ENCODE data around the gene CA9.

The CA9 gene

DNA sequence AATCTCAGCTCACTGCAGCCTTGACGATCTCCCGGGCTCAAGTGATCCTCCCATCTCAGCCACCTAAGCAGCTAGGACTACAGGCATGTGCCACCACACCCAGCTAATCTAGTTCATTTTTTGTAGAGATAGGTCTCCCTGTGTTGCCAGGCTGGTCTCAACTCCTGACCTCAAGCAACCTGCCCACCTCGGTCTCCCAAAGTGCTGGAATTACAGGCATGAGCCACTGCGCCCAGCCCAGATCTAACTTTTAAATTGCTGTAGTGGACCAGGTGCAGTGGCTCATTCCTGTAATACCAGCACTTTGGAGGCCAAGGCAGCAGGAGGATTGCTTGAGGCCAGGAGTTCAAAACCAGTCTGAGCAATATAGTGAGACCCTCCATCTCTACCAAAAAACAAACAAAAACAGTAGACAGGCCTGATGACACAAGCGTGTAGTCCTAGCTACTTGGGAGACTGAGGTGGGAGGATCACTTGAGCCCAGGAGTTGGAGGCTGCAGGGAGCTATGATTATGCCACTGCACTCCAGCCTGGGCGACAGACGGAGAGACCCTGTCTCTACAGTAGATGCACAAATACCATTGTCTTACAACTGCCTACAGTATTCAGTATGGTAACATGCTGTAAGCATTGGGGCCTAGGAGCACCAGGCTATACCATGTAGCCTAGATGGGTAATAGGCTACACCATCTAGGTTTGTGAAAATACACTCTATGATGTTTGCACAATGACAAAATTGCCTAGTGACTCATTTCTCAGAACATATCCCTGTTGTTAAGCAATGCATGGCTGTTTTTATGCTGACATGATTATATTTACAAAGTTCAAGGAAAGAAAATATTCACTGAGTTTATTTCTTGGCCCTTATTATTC, 21.5 kb upstream of the CA9 start:
- no peak for DNase-seq

DNA sequence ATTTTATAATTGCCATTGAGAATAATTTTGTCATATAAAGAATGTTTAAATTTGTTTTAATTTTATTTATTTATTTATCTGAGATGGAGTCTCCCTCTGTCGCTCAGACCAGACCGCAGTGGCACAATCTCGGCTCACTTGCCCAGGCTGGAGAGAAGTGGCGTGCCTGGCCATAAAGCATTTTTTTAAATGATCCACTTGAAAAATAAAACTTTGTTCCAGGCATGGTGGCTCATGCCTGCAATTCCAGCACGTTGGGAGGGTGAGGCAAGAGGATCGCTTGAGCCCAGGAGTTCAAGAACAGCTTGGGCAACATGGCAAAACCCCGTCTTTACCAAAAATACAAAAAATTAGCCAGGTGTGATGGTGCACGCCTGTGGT, 20.9 kb upstream of the CA9 start:
- DNase-seq: no peak

DNA sequence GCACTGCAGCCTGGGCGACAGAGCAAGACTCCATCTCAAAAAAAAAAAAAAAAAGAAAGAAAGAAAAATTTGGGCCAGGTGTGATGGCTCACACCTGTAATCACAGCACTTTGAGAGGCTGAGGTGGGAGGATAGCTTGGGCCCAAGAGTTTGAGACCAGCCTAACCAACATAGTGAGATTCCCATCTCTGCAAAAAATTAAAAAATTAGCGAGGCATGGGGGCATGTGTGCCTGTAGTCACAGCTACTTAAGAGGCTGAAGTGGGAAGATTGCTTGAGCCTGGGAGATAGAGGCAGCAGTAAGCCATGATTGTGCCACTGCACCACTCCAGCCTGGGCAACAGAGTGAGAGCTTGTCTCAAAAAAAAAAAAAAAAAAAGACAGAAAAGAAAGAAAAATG, 20.1 kb upstream of the CA9 start:
- no peak for DNase-seq

DNA sequence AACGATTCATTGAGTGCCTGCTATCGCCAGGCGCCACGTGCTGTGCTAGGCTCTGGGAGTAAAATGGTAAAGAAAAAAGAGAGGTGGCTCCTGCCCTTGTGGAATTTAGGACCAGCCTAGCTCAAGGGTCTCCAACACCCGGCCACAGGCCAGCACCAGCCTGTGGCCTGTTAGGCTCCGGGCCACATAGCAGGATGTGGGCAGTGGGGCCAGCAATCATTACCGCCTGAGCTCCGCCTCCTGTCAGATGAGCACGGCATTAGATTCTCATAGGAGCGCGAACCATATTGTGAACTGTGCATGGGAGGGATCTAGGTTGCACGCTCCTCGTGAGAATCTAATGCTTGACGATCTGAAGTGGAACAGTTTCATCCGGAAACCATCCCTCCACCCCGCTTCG, 17.4 kb upstream of the CA9 start:
- no peak for DNase-seq

DNA sequence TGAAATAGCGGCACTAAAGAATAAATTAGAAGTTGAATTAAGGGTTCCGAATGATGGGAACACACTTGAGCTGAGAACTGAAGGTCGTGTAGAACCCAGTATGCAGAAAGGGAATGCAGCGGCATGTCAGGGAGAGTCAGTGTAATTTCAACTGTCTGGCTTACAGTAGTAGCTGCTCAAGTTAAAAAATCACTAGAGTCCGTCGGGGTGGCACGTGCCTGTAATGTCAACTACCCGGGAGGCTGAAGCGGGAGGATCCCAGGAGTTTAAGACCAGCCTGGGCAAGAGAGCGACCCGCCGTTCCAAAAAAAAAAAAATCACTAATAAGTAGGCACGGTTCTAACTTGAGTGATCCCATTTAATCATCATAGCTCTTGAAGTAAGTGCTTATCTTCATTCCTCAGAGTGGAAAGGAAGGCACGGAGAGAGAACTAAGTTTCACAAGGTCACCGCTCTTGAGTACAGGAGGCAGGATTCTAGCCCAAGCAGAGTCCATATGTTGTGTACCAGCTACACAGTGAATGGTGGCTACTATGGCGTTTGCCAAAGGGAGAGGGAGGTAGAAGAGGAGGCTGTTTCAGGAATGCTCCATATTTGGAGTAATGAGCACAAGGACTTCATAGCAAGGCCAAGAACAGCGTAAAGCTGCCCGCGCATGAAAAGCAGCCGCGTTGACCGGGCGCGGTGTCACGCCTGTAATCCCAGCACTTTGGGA, 16.7 kb upstream of the CA9 start:
- DNase-seq: no peak

DNA sequence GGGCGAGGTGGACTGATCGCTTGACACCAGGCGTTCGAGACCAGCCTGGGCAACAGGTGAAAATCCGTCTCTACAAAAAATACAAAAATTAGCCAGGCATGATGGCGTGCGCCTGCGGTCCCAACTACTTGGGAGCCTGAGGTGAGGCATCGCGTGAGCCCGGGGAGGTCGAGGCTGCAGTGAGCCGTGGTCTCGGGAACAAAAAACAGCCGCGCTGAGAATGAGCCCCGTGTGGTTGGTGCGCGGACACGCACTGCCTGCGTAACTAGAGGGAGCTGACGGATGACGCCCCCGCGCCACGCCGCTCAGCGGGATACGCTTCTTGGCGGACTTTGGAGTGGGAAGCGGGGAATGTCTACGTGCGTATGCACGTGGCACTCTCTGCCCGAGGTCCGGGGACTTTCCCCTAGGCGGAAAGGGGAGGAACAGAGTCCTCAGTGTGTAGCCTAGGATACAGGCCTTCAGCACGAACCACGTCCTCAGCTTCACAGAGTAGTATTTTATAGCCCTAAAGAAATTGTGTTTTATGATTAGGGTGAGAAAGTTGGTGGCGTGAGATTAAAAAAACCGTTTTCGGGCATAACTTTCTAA, 16.1 kb upstream of the CA9 start, which contains the start of gene RMRP:
TSS of gene RMRP (minus strand) at position 474 of the 591 bp plus-strand sequence.
- peak; percentile 91 for DNase-seq

DNA sequence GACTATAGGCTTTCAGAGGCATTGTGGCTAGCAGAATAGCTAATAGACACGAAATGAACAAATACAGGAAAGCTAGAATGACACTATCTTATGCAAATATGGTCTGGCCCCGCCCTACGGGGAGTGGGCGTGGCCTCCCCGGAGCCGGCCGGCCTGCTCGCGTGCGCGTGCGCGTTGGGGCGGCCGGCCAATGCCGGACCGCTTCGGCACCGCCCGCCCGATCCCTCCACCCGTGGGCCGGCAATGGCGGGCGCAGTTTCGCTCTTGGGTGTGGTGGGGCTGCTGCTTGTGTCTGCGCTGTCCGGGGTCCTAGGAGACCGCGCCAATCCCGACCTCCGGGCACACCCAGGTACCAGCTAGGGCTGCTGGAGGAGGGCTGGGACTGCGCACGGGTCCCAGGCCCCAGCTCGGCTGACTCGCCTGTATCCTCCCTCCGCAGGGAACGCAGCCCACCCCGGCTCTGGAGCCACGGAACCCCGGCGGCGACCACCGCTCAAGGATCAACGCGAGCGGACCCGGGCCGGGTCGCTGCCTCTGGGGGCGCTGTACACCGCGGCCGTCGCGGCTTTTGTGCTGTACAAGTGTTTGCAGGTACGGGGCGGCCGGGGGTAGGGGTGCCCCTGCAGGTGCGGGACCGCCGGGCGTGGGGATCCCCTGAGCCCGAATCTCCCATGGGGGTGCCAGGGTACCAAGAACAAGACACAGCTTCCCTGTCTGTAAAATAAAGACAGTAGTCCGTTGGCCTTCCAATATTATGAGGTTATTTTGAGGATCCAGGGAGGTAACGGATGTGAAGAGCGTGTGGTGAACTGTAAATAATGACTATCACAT, 15.4 kb upstream of the CA9 start, which contains the start of gene CCDC107:
TSS of gene CCDC107 (plus strand) at position 156 of the 831 bp plus-strand sequence. CDS start at position 244, 88 bp downstream.
- peak; percentile 83 for DNase-seq

DNA sequence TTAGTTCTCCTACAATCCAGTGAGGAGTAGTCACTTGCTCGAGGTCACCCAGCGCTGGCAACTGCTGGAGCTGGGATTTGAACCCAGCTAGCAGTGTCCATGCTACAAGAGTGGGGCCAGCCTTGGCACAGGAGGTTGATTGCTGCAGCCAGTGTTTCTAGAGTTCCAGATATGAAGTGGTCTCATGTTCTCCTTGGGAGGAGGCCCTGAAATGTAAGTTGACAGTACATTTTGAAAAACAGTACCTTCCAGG, 14.8 kb upstream of the CA9 start:
- no peak for DNase-seq

DNA sequence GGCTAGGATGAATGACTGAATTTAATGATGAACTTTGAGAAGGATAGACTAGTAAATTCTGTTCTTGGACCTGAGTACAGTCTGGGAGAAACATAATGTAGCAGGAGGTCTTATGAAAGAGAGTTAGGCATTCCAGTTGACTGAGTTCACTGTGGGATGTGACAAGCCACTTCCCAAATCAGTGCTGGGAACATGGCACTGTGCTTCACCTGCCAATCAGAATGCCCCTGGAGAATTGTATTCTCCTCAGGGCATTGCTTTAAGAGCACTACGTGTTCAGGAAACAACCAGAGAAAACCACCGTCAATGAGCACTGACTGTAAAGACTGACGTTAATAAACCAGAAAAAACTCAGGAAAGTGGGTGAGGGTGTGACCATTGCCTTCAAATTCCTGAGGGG, 14.4 kb upstream of the CA9 start:
- DNase-seq: no peak

DNA sequence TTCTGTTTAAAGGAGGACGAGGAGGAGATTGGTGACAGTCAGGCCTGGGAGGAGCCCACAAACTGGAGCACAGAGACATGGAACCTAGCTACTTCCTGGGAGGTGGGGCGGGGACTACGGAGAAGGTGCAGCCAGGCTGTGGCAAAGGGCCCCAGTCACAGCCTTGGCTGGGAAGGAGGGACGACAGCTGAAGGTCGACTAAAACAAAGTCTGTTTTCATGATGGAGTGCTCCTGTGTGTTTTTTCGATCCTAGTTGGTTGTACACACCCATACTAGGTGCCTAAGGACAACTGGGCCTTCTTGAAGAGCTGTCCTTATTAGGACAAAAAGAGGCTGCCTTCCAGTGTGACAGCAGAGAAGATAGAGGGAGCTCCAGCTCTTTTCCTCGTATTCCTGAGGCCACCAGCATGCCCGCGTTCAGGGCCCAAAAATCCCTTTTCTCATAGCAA, 12.7 kb upstream of the CA9 start:
- DNase-seq: no peak

DNA sequence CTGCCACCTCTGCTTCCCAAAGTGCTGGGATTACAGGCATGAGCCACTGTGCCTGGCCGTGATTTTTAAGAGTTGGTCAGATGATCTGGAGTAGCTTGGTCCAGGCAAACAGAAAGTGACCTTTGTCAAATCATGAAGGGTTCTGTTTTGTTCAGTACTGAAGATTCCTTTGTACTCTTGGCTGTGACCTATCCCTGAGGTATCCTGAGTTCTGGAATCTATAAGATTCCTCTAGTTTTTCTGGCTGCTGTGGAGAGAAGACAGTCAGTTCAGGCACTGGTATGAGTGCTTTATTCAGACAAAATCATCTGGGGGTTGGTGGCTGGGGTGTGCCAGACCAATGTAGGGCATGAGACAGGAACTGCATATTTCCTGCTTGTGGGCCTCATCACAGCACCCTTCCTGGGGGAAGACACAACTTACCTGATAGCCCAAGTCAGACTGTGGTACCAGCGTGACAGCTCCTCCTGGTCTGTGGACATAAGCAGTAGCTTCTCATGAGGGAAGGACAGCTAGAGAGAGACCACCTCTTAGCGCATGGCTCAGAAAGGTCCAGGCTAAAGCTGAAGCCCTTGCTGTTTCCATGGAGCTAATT, 11.9 kb upstream of the CA9 start:
- DNase-seq: no peak

DNA sequence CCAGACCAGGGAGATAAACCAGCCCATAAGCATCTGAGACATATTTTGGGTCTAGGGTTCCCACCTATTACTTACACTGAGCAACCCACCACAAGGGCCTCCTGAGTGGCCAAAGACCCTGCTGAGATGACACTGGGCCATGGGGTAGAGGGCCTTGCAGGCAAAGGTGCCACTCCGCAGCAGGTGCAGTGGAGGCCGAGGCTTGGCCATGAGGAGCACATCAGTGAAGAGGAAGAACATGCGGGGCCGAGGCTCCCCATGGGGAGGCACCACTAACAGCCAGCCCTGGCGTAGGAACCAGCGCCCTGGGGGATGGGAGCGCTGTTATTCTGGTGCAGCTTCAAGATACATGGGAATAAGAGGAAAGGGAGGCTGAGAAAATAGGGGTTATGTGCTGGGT, 11.3 kb upstream of the CA9 start:
- DNase-seq: no peak

DNA sequence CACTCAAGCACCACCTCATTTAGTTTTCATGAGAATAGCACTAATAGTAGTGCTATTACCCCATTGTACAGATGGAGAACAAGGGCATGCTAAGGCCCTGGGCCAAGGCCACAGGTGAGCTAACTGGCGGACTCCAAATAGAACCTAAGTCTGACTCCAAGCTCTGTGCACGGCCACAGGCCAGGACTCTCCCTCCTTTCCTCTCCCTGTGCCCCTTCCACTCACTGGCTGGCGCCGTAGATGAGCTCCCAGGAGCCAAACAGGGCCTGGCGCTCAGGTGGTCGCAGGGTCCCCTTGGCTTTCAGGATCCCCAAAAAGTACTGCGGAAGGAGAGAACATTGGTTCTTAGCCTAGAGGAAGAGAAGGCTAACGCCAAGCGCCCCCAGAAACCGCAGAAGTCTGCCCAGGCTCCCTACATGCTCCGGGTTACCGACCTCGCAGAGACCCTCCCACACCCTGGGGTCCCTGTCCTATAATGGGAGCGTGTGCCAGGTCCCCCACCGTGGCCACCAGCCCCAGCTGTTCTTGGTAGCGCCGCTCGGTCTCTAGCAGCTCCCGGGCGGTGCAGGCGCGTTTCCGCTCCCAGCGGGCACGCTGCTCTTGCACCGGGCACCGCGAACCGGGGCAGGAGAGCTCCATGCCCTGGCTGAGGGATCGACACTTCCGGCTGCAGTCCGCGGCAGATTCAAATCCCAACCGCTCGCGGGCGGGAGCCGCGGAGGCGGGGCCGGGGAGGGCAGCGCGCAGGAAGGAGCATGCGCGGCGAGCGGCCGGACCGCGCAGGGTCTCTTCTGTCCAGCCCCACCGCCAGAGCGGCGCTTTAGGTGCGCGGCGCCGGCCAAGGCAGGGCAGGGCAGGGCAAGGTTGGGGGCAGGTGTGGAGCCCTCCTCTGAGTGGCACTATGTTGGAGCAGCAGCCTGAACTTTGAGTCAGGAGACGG, 8.9 kb upstream of the CA9 start, which contains the start of gene ARHGEF39:
TSS of gene ARHGEF39 (minus strand) at position 665 of the 940 bp plus-strand sequence. CDS start at position 639, 26 bp downstream.
- peak; percentile 48 for DNase-seq

DNA sequence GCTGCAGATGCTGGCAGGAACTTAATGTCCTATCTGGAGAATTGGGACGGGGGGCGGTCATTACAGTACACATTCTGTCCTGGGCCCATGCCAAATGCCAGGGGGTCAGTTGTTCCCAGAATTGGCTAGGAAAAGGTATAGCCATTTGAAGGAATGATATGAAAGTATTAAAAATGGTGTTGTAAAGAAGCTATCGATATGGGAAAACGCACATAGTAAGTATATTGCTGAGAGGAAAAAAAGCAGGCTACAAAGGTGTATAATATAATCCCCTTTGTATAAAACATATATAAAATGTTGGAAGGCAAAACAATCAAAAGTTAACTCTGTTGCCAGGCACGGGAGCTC, 8.3 kb upstream of the CA9 start:
- no peak for DNase-seq

DNA sequence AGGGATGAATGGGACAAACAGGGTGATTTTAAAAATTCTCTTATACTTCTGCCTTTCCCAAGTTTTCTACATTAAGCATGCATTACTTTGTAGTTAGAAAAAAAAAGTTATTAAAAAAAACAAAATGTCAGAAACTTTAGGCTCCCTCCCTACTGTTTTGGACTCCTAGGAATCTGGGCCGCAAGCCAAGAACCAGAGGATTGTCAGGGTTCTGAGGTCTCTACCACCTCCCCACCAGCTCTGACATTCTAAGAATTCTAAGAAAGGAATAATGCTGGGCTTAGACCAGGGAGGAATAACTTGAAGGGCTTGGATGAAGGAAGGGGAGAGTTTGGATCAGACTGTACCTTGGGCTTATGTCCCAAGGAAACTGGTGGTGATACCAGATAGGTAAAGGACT, 7.7 kb upstream of the CA9 start:
- DNase-seq: no peak

DNA sequence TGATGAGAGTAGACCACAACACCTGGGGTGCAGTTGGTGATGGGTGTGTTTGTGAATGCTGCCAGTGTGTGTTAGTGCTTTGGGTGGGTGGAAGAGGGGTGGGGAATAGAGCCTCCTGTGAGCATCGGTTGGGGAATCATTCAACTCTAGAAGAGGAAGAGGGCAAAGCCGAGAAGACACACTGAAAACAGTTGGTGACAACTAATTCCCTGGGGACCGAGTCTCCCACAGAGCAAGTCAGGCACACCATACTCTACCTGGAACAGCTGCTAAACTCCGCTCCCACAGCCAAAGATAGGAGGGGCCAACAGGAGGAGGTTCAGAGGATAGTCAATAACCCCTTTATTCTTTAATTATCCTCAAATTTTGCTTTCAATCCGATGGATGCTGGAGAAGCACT, 7.2 kb upstream of the CA9 start:
- no peak for DNase-seq

DNA sequence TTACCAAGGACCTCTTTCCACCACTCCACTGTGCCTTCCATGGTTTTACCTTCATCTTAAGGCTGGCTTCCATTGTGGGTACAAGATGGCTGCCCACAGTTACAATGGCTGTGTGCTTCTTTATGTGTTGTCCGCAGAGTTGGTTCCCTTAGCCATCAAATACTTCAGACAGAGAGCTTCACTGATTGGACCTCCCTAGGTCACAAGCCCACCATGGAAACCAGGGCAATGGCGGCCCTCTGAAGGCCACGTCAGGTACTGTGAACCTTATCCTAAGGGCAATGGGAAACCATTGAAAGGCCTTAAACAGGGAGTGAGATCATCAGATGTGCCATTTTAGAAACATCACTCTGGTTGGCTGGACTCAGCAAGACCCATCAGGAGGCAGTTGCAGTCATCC, 5.8 kb upstream of the CA9 start:
- DNase-seq: no peak

DNA sequence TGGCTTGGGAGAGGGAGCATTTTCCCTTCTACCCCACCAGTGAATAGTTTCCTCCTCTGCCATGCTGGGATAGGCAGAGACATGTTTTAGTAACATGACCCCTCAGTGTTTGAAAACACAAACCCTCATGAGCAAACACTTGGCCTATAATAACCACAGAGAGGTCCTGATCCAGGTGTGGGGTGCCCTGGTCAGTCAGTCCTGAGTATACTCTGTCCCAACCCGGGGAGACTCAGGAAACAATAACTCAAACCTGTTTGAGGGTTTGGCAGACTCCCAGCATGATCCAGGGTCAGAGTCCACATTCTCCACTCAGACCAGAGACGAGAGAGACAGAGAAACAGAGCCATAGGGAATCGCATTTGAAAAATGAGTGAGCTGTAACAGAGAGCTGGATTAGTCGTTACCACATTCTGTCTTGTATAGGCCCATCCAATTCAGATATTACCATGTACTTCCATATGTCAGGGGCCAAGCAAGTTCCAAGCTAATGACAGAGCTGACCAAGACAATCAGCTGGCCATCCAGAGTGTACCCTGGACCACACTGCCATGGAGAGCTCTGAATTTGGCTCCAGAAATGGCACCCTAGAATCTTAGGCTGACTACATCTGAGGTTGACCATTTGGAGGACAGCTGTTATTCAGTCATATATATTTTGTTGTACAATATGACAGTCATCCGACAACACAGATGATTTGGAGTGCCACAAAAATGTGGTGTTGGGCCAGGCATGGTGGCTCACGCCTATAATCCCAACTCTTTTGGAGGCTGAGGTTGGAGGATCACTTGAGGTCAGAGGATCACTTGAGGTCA, 4.2 kb upstream of the CA9 start:
- DNase-seq: no peak

DNA sequence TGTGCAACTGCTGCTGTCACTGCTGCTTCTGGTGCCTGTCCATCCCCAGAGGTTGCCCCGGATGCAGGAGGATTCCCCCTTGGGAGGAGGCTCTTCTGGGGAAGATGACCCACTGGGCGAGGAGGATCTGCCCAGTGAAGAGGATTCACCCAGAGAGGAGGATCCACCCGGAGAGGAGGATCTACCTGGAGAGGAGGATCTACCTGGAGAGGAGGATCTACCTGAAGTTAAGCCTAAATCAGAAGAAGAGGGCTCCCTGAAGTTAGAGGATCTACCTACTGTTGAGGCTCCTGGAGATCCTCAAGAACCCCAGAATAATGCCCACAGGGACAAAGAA, 265 bp downstream of the CA9 start:
- no peak for DNase-seq

DNA sequence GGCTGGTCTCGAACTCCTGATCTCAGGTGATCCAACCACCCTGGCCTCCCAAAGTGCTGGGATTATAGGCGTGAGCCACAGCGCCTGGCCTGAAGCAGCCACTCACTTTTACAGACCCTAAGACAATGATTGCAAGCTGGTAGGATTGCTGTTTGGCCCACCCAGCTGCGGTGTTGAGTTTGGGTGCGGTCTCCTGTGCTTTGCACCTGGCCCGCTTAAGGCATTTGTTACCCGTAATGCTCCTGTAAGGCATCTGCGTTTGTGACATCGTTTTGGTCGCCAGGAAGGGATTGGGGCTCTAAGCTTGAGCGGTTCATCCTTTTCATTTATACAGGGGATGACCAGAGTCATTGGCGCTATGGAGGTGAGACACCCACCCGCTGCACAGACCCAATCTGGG, 1.5 kb downstream of the CA9 start:
- DNase-seq: no peak
